Body of pancreas (tissue), 4 donors: ENCODE results near the gene GPRIN2.

Experiments
- POLR2A ChIP-seq, 3 donors: fragments of 450-650 bp; IDR thresholded peaks; one replicate each; pipeline ENCODE4 v1.6.1; 2016; ENCODE audit warnings: antibody characterized with exemption in 3 of 3, mild to moderate bottlenecking in 2 of 3
- TF ChIP-seq, protein P1 (sequence below), 7 experiments: fragments of 450-650 bp in 4 of 7; fragments of 200-600 bp in 3 of 7; sonication (generic) in 3 of 7; IDR thresholded peaks; one replicate each; pipeline ENCODE4 v1.5.1; 2016 to 2019; ENCODE audit warnings: antibody characterized with exemption in 7 of 7

DNA sequence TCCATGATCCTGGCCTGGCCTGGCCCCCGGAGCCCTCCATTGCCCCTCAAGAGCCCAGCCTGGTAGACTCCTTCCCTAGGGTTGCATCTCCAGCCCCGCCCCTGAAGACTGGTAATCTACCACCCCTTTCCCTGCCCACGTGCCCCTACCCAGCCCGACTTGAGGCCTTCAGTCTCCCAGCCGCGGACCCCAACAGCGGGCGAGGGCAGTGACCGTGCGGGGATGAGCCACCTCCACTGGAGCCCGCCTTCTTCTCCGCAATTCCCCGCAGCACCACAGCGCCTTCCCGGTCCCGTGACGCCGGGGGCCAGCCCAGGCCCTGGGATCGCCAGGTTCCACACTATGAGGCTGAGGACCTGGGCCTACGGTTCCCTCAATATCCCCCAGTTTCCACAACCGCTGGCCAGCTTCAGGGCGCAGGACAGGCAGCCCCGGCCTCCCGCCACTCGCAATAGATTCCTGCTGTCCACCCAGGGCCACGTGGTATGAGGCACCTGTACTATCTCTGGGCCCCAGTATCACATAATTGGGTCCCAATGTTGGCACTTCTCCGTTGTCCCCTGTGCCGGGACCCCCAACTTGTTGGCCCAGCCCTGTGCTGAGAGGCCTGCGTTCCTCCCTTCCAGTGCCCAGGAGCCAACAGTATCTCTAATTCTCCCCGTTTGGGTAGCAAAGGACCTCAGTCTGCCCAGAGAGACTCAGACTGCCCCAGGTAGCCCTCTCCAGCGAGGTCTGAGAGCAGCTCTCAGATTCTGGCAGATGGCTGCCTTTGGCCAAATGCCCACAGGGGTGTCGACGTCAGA lies 1.1 kb upstream of the GPRIN2 start:
- no peak for TF ChIP-seq POLR2A (IDR thresholded peaks at IDR 0.05)
- TF ChIP-seq, protein P1, sequence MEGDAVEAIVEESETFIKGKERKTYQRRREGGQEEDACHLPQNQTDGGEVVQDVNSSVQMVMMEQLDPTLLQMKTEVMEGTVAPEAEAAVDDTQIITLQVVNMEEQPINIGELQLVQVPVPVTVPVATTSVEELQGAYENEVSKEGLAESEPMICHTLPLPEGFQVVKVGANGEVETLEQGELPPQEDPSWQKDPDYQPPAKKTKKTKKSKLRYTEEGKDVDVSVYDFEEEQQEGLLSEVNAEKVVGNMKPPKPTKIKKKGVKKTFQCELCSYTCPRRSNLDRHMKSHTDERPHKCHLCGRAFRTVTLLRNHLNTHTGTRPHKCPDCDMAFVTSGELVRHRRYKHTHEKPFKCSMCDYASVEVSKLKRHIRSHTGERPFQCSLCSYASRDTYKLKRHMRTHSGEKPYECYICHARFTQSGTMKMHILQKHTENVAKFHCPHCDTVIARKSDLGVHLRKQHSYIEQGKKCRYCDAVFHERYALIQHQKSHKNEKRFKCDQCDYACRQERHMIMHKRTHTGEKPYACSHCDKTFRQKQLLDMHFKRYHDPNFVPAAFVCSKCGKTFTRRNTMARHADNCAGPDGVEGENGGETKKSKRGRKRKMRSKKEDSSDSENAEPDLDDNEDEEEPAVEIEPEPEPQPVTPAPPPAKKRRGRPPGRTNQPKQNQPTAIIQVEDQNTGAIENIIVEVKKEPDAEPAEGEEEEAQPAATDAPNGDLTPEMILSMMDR (IDR thresholded peaks at IDR 0.05): no peak
